22Rv1 (cell line): ENCODE data around the gene RAD51B.

ENCODE experiments used
- CTCF ChIP-seq: fragments of 450-650 bp; IDR thresholded peaks from 2 replicates; pipeline ENCODE4 v1.5.1; 2017; ENCODE audit warnings: mild to moderate bottlenecking
- ZFX ChIP-seq: fragments of 450-650 bp; IDR thresholded peaks from 2 replicates; pipeline ENCODE4 v1.6.1; 2017; ENCODE audit warnings: antibody characterized with exemption, borderline replicate concordance

DNA sequence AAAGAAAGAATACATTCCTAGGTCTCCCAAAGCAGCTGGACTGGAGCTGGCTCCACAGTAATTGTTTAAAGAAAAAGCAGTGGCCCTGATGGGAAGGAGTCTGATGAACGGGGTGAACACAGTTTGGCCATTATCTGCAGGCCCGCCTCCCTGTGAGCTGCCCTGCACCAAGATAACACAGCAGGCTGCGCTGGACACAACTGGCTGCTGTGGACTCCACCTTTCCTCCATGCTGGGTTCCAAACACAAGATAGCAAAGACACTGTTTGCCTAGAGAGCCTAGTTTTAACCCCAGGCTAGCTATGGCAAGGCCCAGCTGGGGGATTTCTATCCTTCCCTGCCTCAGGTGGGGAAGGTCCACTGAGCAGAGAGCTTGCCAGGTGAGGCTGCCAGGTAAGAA lies 938.7 kb downstream of the RAD51B start:
- TF ChIP-seq CTCF (no peak), ZFX (no peak)
